Rectal smooth muscle tissue (tissue), 1 donor: ENCODE data around the gene EGFL6.
"Not testable (repeated sequence)": the region's sequence is repeated elsewhere in the genome, so short reads cannot be mapped to it uniquely, and the experiment has no call there.

Experiments
- H3K27ac ChIP-seq: one replicate; pipeline ENCODE4 v1.7.0; 2013; ENCODE audit warnings: low read depth, low read length, inconsistent platforms
- H3K27me3 ChIP-seq: one replicate; pipeline ENCODE4 v1.7.0; 2013; ENCODE audit warnings: low read length; ENCODE audit not compliant: control insufficient read depth, insufficient read depth
- H3K36me3 ChIP-seq: one replicate; pipeline ENCODE4 v1.7.0; 2013; ENCODE audit warnings: low read length; ENCODE audit not compliant: control insufficient read depth, insufficient read depth
- H3K4me1 ChIP-seq: one replicate; pipeline ENCODE4 v1.7.0; 2013; ENCODE audit warnings: low read length; ENCODE audit not compliant: control insufficient read depth, insufficient read depth
- H3K4me3 ChIP-seq: one replicate; pipeline ENCODE4 v1.7.0; 2013; ENCODE audit warnings: low read length
- H3K9ac ChIP-seq: one replicate; pipeline ENCODE4 v1.7.0; 2013; ENCODE audit warnings: low read length

EGFL6 gene

DNA sequence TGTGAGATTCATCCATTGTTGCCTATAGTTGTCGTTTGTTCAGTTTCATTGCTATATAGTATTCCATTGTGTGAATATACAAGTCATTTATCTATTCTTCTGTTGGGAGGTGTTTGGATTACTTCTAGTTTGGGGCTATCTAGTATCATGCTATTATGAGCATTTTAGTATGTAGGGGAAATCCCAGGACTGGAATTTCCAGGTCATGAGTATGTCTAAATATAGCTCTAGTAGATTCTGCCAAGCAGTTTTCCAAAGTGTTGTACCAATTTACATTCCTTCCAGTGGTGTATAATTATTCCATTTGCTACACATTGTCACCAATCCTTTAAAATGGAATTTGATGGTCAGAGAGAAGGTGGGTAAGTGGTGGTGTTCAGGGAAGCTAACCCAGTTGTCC, 30.1 kb downstream of the EGFL6 start:
- peaks cover 5% of the 10 kb centered on the region for H3K27me3 ChIP-seq
- no peak overlapping the region for H3K9ac ChIP-seq
- H3K27ac ChIP-seq, result no peak overlapping the region
- H3K4me1 ChIP-seq, result no peaks in the 10 kb centered on the region
- no peak overlapping the region for H3K4me3 ChIP-seq
- H3K36me3 ChIP-seq, result no peaks in the 10 kb centered on the region

DNA sequence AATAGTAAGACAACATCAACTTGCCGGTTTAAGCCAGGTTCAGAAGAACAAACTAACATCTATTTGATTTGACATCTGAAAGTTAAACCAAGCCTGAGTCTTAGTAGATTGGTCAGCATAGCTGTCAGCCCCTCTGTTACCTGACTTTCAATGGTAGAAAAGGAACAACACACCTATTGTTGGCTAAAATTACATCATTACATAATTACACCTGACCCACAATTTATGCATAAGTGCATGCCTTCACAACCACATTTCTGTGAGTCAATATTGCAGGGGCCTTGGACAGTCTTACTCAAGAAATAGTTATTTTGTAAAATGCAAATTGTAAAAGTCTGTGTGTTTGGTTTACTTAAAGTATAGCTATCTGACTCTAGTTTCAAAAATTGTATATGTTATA, 36.2 kb downstream of the EGFL6 start:
- no peaks in the 10 kb centered on the region for H3K36me3 ChIP-seq
- peaks cover 2% of the 10 kb centered on the region for H3K27me3 ChIP-seq
- H3K27ac ChIP-seq, result no peak overlapping the region
- H3K4me1 ChIP-seq, result no peaks in the 10 kb centered on the region
- no peak overlapping the region for H3K9ac ChIP-seq
- no peak overlapping the region for H3K4me3 ChIP-seq

DNA sequence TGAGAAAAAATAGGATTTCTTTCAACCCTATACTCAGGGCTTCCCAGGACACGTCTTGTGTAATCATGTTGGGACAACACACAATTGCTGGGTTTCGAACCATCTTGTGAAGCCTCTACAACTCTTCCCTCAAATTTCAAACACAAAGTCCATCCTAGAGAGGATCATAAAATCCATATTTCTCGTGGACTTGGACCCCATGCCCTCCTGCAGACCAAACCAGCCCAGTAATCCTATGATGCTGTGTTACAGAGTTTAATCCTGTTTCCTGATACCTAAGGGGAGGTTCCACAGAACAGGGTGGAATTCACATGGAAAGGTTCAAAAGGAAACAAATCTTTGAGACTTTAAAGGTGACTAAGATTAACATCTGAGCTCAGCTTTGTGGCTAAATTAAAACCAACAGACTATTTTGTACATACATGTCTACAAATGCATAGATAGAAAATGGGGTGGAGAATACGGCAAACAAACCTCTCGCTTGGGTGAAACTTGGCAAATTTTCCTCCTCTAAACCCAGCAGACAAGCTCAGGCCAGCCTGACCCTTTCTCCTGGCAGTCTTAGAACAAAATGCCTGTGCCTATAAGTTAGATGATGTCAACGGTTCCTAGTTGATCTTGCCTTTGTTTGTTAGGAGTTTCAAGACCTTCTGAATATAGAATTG, 38.1 kb downstream of the EGFL6 start:
- no peak overlapping the region for H3K9ac ChIP-seq
- peaks cover 2% of the 10 kb centered on the region for H3K27me3 ChIP-seq
- H3K27ac ChIP-seq, result no peak overlapping the region
- no peaks in the 10 kb centered on the region for H3K4me1 ChIP-seq
- no peaks in the 10 kb centered on the region for H3K36me3 ChIP-seq
- H3K4me3 ChIP-seq, result no peak overlapping the region

DNA sequence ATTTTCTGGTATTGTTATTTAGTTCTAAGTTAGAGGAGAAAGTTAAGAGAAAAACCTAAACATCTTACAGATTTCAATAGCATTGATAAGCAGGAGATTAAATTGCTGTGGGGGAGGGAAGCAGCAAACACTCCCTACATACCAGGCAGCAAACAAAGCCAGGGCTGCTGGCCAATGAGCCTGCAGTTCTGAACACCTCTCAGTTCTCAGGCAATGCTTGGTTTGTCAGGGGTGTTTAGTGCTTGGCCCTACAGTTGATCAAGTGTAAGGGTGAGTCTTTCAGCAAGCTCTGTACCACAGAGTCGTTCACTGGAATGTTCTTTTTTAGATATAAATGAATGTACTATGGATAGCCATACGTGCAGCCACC, 38.6 kb downstream of the EGFL6 start:
- Histone ChIP-seq H3K27ac (no peak overlapping the region), H3K4me3 (no peak overlapping the region), H3K4me1 (no peaks in the 10 kb centered on the region), H3K27me3 (peaks cover 2% of the 10 kb centered on the region), H3K9ac (no peak overlapping the region), H3K36me3 (no peaks in the 10 kb centered on the region)

DNA sequence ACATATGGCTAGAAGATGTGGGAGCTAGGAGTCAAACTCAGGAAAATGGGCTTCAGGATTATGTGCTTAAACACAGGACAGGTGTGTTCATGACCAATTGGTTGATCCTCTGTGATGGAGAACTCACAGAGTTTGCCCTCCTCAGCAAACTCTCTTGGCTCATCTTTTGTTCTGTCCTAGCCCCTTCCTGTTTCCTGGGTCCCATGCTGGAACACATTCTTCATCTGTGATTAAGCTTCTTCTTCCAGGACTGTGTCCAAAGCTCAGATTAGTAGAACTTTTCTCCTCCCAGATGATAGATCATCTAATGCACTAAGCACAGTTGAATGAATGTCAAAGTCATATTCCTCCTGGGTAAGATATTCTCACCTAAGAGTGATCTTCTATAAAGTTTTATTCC, 44.8 kb downstream of the EGFL6 start:
- Histone ChIP-seq H3K36me3 (no peaks in the 10 kb centered on the region), H3K4me3 (no peak overlapping the region), H3K27ac (no peak overlapping the region), H3K9ac (no peak overlapping the region), H3K27me3 (peaks cover 2% of the 10 kb centered on the region), H3K4me1 (no peaks in the 10 kb centered on the region)

DNA sequence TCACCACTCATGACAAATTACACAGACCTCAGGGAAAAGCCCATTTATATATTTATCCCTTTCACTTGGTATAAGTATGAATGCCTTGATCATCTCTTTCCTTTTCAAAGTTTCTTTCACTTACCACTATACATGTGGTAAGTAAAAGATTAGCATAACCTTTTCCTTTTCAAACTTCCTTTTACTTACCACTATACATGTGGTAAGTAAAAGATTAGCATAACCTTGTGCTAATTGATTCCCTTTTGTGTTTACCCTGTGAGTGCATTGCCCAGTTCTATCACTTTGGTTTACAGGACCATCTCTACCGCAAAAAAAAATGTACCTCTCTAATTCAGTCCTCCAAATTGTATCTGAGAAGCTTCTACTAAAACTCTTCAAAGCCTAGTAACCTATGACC, 50.8 kb downstream of the EGFL6 start:
- Histone ChIP-seq H3K4me3 (no peak overlapping the region), H3K36me3 (no peaks in the 10 kb centered on the region), H3K27me3 (no peaks in the 10 kb centered on the region), H3K27ac (no peak overlapping the region), H3K9ac (no peak overlapping the region), H3K4me1 (no peaks in the 10 kb centered on the region)

DNA sequence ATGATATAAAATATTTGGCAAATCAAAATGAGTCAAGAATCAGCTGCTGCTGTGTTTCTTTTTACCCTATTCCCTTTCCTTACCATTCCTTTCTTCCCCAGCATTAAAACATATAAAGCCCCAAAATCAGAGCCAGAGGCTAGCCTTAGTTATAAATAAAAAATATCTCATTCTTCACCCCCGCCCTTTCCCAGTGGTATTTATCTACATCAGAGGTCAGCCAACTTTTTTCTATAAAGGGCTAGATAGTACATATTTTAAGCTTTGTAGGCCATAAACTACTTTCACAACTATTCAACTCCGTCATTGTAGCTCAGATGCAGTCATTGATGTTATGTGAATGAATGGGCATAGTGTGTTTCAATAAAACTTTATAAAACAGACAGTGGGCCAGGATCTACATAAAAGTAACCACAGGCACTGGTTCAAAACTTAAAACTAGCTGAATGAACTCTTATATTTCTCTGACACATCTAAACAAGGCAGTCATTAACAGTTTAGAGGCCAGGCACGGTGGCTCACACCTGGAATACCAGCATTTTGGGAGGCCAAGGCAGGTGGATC, 53.1 kb downstream of the EGFL6 start:
- Histone ChIP-seq H3K4me1 (no peaks in the 10 kb centered on the region), H3K4me3 (no peak overlapping the region), H3K27ac (no peak overlapping the region), H3K36me3 (no peaks in the 10 kb centered on the region), H3K9ac (no peak overlapping the region), H3K27me3 (peaks cover 2% of the 10 kb centered on the region)

DNA sequence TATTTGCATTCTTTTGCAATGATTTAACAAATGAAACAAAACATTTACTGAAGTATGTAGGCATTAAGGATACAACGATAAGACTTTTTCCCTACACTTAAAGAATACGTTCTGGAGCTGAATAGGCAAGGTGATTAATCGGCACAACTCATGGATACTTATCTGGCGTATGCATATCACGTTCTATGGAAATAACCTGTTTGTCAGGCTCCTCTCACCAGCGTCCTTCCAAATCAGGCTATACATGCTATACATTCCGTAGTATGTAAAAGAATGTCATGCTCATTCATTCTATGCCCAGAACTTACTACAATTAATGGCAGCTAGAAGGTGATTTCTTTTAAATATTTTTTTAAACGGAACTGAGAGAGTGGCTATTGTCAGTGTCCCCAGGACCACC, 57.9 kb downstream of the EGFL6 start:
- Histone ChIP-seq H3K36me3 (no peaks in the 10 kb centered on the region), H3K4me1 (no peaks in the 10 kb centered on the region), H3K27me3 (peaks cover 2% of the 10 kb centered on the region), H3K4me3 (no peak overlapping the region), H3K27ac (no peak overlapping the region), H3K9ac (no peak overlapping the region)

DNA sequence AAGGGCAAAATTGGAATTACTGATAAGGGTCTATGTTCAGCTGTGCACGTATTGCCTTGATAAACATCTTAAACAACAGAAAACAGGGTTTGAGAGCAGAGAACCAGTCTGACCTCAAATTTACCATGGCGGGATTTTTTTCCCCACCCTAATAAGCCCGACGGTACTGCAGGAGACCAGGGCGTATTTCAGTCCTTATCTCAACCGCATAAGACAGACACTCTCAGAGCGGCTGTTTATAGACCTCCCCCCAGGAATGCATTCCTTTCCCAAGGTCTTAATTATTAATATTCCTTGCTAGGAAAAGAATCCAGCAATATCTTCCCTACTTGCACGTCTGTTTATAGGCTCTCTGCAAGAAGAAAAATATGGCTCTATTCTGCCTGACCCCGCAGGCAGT, 67.8 kb downstream of the EGFL6 start:
- H3K27ac ChIP-seq, H3K9ac ChIP-seq, H3K36me3 ChIP-seq, H3K4me3 ChIP-seq, H3K4me1 ChIP-seq, H3K27me3 ChIP-seq: not testable (repeated sequence)

DNA sequence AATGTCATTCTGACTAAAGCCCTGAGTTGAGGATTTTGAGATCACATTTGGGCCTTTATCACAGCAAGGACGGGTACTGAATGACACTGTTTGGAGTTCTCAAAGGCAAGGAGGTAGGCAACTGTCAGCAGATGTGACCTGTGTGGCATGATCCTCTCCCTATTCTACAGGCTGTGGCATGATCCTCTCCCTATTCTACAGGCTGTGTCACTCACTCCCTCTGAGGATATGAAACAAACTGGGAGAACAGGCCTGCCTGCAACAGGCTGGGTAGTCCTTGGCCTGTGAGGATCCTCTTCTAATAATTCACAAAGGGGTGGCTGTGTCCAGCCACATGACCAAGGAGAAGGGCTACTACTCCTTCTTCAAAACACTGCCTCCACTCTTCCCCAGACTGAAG, 68.6 kb downstream of the EGFL6 start:
- Histone ChIP-seq H3K27ac (no peak overlapping the region), H3K36me3 (no peaks in the 10 kb centered on the region), H3K4me1 (no peaks in the 10 kb centered on the region), H3K9ac (no peak overlapping the region), H3K4me3 (no peak overlapping the region), H3K27me3 (peaks cover 9% of the 10 kb centered on the region)

DNA sequence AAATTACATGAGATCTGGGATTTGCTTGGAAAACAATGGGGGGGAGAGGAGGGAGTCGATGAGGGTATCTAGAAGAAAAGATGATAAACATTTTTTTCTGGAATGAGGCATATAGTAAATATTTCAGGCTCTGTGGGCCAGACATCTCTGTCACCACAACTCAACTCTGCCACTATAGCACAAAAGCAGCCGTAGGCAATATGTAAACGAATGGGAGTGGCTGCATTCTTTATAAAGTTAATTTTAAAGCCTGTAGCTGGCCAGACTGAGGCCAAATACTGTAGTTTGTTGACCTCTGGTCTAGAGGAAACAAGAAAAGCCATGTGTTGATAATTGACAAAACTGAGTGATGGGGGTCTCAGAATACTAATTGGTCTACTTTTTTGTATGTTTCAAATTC, 69.4 kb downstream of the EGFL6 start:
- Histone ChIP-seq H3K27me3 (peaks cover 9% of the 10 kb centered on the region), H3K9ac (no peak overlapping the region), H3K4me1 (no peaks in the 10 kb centered on the region), H3K36me3 (no peaks in the 10 kb centered on the region), H3K27ac (no peak overlapping the region), H3K4me3 (no peak overlapping the region)

DNA sequence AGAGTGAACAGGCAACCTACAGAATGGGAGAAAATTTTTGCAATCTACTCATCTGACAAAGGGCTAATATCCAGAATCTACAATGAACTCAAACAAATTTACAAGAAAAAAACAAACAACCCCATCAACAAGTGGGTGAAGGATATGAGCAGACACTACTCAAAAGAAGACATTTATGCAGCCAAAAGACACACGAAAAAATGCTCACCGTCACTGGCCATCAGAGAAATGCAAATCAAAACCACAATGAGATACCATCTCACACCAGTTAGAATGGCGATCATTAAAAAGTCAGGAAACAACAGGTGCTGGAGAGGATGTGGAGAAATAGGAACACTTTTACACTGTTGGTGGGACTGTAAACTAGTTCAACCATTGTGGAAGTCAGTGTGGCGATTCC, 72.3 kb downstream of the EGFL6 start:
- not testable (repeated sequence) for H3K4me1 ChIP-seq, H3K27me3 ChIP-seq, H3K27ac ChIP-seq, H3K36me3 ChIP-seq, H3K9ac ChIP-seq, H3K4me3 ChIP-seq

DNA sequence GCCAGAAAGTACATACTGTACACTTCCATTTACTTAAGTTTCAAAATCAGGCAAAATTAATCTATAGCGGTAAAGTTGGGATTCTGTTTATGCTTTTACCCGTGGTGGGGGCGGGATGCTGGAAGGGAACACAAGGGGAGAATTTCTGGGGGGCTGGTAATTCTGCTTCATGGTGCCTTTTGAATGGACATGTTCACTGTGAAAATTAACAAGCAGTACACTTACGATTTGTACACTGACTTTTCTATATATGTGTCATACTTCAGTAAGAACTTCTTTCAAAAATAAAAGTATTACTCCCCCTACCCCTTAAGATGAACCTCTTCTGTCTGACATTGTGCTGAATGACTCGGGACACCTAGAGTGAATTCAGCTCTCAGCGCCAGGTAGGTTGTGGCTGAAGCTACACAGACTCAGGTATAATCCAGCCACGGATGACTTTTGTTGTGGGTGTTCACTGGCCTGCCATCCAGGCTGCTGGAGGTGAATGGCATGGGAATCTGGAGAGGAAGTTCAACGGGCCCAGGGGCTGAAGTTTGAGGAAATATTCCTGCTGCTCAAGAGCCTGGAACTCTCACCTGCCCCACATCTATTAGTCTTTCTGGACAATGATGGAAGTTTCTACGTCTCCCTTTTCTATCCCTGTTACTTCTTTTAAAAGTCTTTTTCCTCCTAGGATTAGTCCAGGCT, 76.2 kb downstream of the EGFL6 start:
- Histone ChIP-seq H3K9ac (no peak overlapping the region), H3K27ac (no peak overlapping the region), H3K4me3 (no peak overlapping the region), H3K36me3 (no peaks in the 10 kb centered on the region), H3K4me1 (no peaks in the 10 kb centered on the region), H3K27me3 (no peaks in the 10 kb centered on the region)
